ENCODE measurements around the gene STING1.

The STING1 gene

GRCh38 chr5:139456776-139457175 is 25.8 kb downstream of the STING1 start:
- H3K79me2 ChIP-seq (ENCODE audit: control insufficient read depth, insufficient read depth, low read length): no peaks in the 10 kb centered on the region
- H3K27ac ChIP-seq (ENCODE audit: low read depth, low read length): no peak overlapping the region
- H3K4me1 ChIP-seq (ENCODE audit: control insufficient read depth, low read depth, low read length): no peaks in the 10 kb centered on the region
- H3K23ac ChIP-seq (ENCODE audit: low read length): no peak overlapping the region
- no peaks in the 10 kb centered on the region for H3K36me3 ChIP-seq (ENCODE audit: control insufficient read depth, insufficient read depth, low read length)
- WGBS (ENCODE audit: extremely low coverage, insufficient coverage, low lambda C conversion rate): no CpG with 5 or more reads among the region's 12 CpGs
- H2BK5ac ChIP-seq (ENCODE audit: low read length): no peak overlapping the region
- DNase-seq: no peak
- H2BK15ac ChIP-seq (replicated peaks; ENCODE audit: low read depth): no peak overlapping the region
- no peak overlapping the region for H3K18ac ChIP-seq (ENCODE audit: low read length)
- H2BK120ac ChIP-seq (ENCODE audit: low read depth, low read length): no peak overlapping the region
- no peak overlapping the region for H2AK5ac ChIP-seq (ENCODE audit: low read length)
- H3K79me1 ChIP-seq (ENCODE audit: low read length): no peaks in the 10 kb centered on the region
- no peaks in the 10 kb centered on the region for H3K27me3 ChIP-seq (ENCODE audit: insufficient read depth, low read length, poor library complexity)
- no peak overlapping the region for H4K5ac ChIP-seq (ENCODE audit: low read length)
- no peak overlapping the region for H3K4me3 ChIP-seq (ENCODE audit: low read length)
- no peak overlapping the region for H3K56ac ChIP-seq (ENCODE audit: low read length)
- H3K4ac ChIP-seq (ENCODE audit: low read depth, low read length): no peak overlapping the region
- no peak overlapping the region for H3K4me2 ChIP-seq (ENCODE audit: low read length)
- no peak overlapping the region for H4K8ac ChIP-seq (ENCODE audit: low read depth, low read length)
- no peak overlapping the region for H3K9ac ChIP-seq (ENCODE audit: low read length)

GRCh38 chr5:139454568-139455290 is 27.8 kb downstream of the STING1 start:
- WGBS (ENCODE audit: extremely low coverage, insufficient coverage, low lambda C conversion rate): no CpG with 5 or more reads among the region's 11 CpGs
- Histone ChIP-seq H4K8ac (ENCODE audit: low read depth, low read length) (no peak overlapping the region), H2BK15ac (replicated peaks; ENCODE audit: low read depth) (no peak overlapping the region), H4K5ac (ENCODE audit: low read length) (no peak overlapping the region), H3K4me1 (ENCODE audit: control insufficient read depth, low read depth, low read length) (no peaks in the 10 kb centered on the region), H3K23ac (ENCODE audit: low read length) (no peak overlapping the region), H3K4ac (ENCODE audit: low read depth, low read length) (no peak overlapping the region), H3K4me3 (ENCODE audit: low read length) (no peak overlapping the region), H3K36me3 (ENCODE audit: control insufficient read depth, insufficient read depth, low read length) (no peaks in the 10 kb centered on the region), H3K79me2 (ENCODE audit: control insufficient read depth, insufficient read depth, low read length) (no peaks in the 10 kb centered on the region), H2AK5ac (ENCODE audit: low read length) (no peak overlapping the region), H2BK120ac (ENCODE audit: low read depth, low read length) (no peak overlapping the region), H3K27ac (ENCODE audit: low read depth, low read length) (no peak overlapping the region), H3K4me2 (ENCODE audit: low read length) (no peak overlapping the region), H3K79me1 (ENCODE audit: low read length) (no peaks in the 10 kb centered on the region), H2BK5ac (ENCODE audit: low read length) (no peak overlapping the region), H3K18ac (ENCODE audit: low read length) (no peak overlapping the region), H3K9ac (ENCODE audit: low read length) (no peak overlapping the region), H3K27me3 (ENCODE audit: insufficient read depth, low read length, poor library complexity) (no peaks in the 10 kb centered on the region), H3K56ac (ENCODE audit: low read length) (no peak overlapping the region)
- no peak for DNase-seq

GRCh38 chr5:139453683-139454567 is 28.6 kb downstream of the STING1 start:
- H3K4me3 ChIP-seq (ENCODE audit: low read length): no peak overlapping the region
- no peak for DNase-seq
- H2BK15ac ChIP-seq (replicated peaks; ENCODE audit: low read depth): no peak overlapping the region
- H3K56ac ChIP-seq (ENCODE audit: low read length): no peak overlapping the region
- WGBS (ENCODE audit: extremely low coverage, insufficient coverage, low lambda C conversion rate): 100% methylated on average over 3 of the region's 3 CpGs
- H3K9ac ChIP-seq (ENCODE audit: low read length): no peak overlapping the region
- no peak overlapping the region for H2BK5ac ChIP-seq (ENCODE audit: low read length)
- H3K4ac ChIP-seq (ENCODE audit: low read depth, low read length): no peak overlapping the region
- no peak overlapping the region for H3K4me2 ChIP-seq (ENCODE audit: low read length)
- no peaks in the 10 kb centered on the region for H3K79me1 ChIP-seq (ENCODE audit: low read length)
- H3K36me3 ChIP-seq (ENCODE audit: control insufficient read depth, insufficient read depth, low read length): no peaks in the 10 kb centered on the region
- H3K23ac ChIP-seq (ENCODE audit: low read length): no peak overlapping the region
- H2BK120ac ChIP-seq (ENCODE audit: low read depth, low read length): no peak overlapping the region
- no peaks in the 10 kb centered on the region for H3K4me1 ChIP-seq (ENCODE audit: control insufficient read depth, low read depth, low read length)
- H2AK5ac ChIP-seq (ENCODE audit: low read length): no peak overlapping the region
- no peaks in the 10 kb centered on the region for H3K79me2 ChIP-seq (ENCODE audit: control insufficient read depth, insufficient read depth, low read length)
- H4K8ac ChIP-seq (ENCODE audit: low read depth, low read length): no peak overlapping the region
- H3K27ac ChIP-seq (ENCODE audit: low read depth, low read length): no peak overlapping the region
- no peak overlapping the region for H3K18ac ChIP-seq (ENCODE audit: low read length)
- no peak overlapping the region for H4K5ac ChIP-seq (ENCODE audit: low read length)
- H3K27me3 ChIP-seq (ENCODE audit: insufficient read depth, low read length, poor library complexity): no peaks in the 10 kb centered on the region

DNA sequence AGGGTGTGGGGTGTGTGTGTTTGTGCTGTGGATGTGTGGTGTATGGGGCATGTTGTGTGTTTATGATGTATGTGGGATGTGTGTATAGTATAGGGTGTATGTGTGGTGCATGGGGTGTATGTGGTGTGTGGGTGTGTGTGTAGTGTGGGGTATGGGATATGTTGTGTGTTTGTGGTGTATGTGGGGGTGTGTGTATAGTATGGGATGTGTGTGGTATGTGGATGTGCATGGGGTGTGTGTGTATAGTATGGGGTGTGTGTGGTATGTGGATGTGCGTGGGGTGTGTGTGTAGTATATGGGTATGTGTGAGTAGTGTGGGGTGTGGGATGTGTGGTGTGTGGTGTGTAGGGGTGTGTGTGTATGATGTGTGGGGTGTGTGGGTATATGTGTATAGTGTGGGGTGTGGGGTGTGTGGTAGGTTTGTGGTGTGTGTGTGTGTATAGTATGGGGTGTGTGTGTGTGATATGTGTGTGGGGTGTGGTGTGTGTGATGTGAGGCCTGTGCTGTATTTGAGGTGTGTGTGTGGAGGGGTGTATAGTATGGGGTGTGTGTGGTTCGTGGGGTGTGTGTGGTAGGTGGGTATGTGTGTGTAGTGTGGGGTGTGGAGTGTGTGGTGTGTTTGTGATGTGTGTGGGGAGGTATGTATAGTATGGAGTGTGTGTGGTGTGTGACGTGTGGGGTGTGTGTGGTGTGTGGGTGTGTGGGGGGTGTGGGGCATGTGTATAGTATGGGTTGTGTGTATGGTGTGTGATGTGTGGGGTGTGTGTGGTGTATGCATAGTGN is 30.5 kb downstream of the STING1 start:
- H3K4me2 ChIP-seq (ENCODE audit: low read length): no peak overlapping the region
- no peak overlapping the region for H4K8ac ChIP-seq (ENCODE audit: low read depth, low read length)
- H3K23ac ChIP-seq (ENCODE audit: low read length): no peak overlapping the region
- H2AK5ac ChIP-seq (ENCODE audit: low read length): no peak overlapping the region
- no peak overlapping the region for H4K5ac ChIP-seq (ENCODE audit: low read length)
- no peak overlapping the region for H2BK15ac ChIP-seq (replicated peaks; ENCODE audit: low read depth)
- no peaks in the 10 kb centered on the region for H3K79me1 ChIP-seq (ENCODE audit: low read length)
- no peak overlapping the region for H2BK120ac ChIP-seq (ENCODE audit: low read depth, low read length)
- H3K18ac ChIP-seq (ENCODE audit: low read length): no peak overlapping the region
- no peak overlapping the region for H3K9ac ChIP-seq (ENCODE audit: low read length)
- H3K4ac ChIP-seq (ENCODE audit: low read depth, low read length): no peak overlapping the region
- H3K79me2 ChIP-seq (ENCODE audit: control insufficient read depth, insufficient read depth, low read length): no peaks in the 10 kb centered on the region
- H2BK5ac ChIP-seq (ENCODE audit: low read length): no peak overlapping the region
- no peaks in the 10 kb centered on the region for H3K4me1 ChIP-seq (ENCODE audit: control insufficient read depth, low read depth, low read length)
- DNase-seq: no peak
- 100% methylated on average over 3 of the region's 3 CpGs for WGBS (ENCODE audit: extremely low coverage, insufficient coverage, low lambda C conversion rate)
- no peak overlapping the region for H3K56ac ChIP-seq (ENCODE audit: low read length)
- no peaks in the 10 kb centered on the region for H3K36me3 ChIP-seq (ENCODE audit: control insufficient read depth, insufficient read depth, low read length)
- H3K27me3 ChIP-seq (ENCODE audit: insufficient read depth, low read length, poor library complexity): no peaks in the 10 kb centered on the region
- H3K4me3 ChIP-seq (ENCODE audit: low read length): no peak overlapping the region
- no peak overlapping the region for H3K27ac ChIP-seq (ENCODE audit: low read depth, low read length)

DNA sequence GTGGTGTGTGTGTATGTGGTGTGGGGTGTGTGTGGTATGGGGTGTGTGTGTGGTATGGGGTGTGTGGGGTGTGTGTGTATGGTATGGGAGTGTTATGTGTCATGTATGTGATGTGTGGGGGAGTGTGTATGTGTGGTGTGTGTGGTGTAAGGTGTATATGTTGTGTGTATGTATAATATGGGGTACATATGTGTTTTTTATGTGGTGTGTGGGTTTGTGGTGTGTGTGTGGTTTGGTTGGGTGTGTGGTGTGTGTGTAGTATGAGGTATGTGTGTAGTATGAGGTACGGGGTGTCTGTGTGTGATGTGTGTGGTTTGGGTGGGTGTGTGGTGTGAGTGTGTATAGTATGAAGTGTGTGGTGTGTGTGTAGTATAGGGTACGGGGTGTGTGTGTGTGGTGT is 31.4 kb downstream of the STING1 start:
- Histone ChIP-seq H3K27me3 (ENCODE audit: insufficient read depth, low read length, poor library complexity) (no peaks in the 10 kb centered on the region), H2BK15ac (replicated peaks; ENCODE audit: low read depth) (no peak overlapping the region), H3K4me3 (ENCODE audit: low read length) (no peak overlapping the region), H4K5ac (ENCODE audit: low read length) (no peak overlapping the region), H3K9ac (ENCODE audit: low read length) (no peak overlapping the region), H3K79me2 (ENCODE audit: control insufficient read depth, insufficient read depth, low read length) (no peaks in the 10 kb centered on the region), H2BK5ac (ENCODE audit: low read length) (no peak overlapping the region), H2BK120ac (ENCODE audit: low read depth, low read length) (no peak overlapping the region), H4K8ac (ENCODE audit: low read depth, low read length) (no peak overlapping the region), H3K4ac (ENCODE audit: low read depth, low read length) (no peak overlapping the region), H3K4me2 (ENCODE audit: low read length) (no peak overlapping the region), H3K56ac (ENCODE audit: low read length) (no peak overlapping the region), H3K18ac (ENCODE audit: low read length) (no peak overlapping the region), H3K27ac (ENCODE audit: low read depth, low read length) (no peak overlapping the region), H3K4me1 (ENCODE audit: control insufficient read depth, low read depth, low read length) (no peaks in the 10 kb centered on the region), H3K23ac (ENCODE audit: low read length) (no peak overlapping the region), H2AK5ac (ENCODE audit: low read length) (no peak overlapping the region), H3K36me3 (ENCODE audit: control insufficient read depth, insufficient read depth, low read length) (no peaks in the 10 kb centered on the region), H3K79me1 (ENCODE audit: low read length) (no peaks in the 10 kb centered on the region)
- no peak for DNase-seq
- 100% methylated on average over 2 of the region's 2 CpGs for WGBS (ENCODE audit: extremely low coverage, insufficient coverage, low lambda C conversion rate)
